Activated CD4-positive, alpha-beta T cell treated with anti-CD3 and anti-CD28 coated beads for 24 hours (primary cell): Measurements from ENCODE around the gene RRAS2.

Experiments used
- DNase-seq, 2 donors: peaks; one replicate each; pipeline ENCODE4 v3.0.0-alpha.2; 2020; ENCODE audit warnings: low read depth in 2 of 2

The RRAS2 gene

GRCh38 chr11:14336507-14337503 lies 22.2 kb downstream of the RRAS2 start:
- no peak for DNase-seq

- no peak for DNase-seq
Observed at GRCh38 chr11:14335712-14336111, 23.3 kb downstream of the RRAS2 start.

DNA sequence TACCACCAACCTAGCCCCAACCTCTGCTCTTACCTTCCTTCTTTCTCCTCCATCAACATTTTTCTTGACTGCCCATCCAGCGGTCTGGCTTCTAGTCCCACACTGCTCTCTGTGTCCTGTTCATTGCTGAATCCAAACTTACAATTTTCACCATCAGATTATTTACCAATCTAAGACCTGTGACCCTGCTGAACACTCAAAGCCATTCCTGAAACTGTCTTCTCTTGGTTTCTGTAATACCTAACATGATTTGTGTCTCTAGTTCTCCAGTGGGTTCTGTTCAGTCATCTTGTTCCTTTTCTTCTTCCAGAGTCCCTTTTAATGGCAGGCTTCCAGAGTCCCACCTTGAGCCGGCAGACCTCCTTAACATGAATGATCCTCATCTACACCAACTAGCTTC lies 24.1 kb downstream of the RRAS2 start:
- DNase-seq = no peak

DNA sequence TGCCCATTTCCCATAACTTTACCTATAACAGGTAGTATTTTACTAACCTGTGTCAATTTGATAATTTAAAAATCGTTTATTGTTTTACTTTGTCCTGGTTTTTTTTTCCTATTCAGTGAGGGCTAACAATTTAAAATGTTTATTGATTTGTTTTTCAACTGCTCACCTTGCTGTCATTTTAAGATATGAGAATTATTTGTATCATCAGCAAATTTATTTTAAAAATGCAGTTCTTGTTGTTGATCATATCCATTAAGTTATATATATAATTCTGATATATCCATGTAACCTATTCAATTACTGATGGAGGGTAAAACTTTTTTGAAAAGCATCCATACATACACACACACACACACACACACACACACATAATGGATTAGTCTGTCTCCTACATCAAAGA lies 24.8 kb downstream of the RRAS2 start:
- DNase-seq = no peak

GRCh38 chr11:14331476-14332136 lies 27.4 kb downstream of the RRAS2 start:
- no peak for DNase-seq

DNA sequence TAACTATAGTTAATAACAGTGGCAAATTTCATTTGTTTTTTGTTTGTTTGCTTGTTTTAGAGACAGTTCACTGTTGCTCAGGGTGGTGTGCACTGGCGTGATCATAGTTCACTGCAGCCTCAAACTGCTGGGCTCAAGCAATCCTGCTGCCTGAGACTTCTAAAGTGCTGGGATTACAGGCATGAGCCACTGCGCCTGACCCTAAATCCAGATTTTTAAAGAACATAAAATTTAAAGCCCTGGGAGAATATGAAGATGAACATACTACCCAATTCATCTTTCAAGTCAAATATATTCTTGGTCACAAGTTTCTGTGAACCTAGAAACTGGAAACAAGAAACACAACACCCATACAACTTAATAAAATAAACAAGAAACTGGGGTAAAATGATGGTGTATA lies 28.1 kb downstream of the RRAS2 start:
- no peak for DNase-seq

DNA sequence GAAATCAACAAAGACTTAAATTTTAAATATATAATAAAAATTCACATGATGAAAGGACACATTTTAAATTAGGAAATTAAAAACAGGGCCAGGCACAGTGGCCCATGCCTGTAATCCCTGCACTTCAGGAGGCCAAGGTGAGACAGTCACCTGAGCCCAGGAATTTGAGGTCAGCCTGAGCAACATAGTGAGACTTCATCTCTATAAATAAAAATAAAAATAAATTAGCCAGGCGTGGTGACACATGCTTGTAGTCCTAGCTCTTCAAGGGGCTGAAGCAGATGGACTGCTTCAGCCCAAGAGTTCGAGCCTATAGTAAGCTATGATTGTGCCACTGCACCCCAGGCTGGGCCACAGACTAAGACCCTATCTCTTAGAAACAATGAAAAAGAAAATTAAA lies 29.3 kb downstream of the RRAS2 start:
- DNase-seq = no peak

DNA sequence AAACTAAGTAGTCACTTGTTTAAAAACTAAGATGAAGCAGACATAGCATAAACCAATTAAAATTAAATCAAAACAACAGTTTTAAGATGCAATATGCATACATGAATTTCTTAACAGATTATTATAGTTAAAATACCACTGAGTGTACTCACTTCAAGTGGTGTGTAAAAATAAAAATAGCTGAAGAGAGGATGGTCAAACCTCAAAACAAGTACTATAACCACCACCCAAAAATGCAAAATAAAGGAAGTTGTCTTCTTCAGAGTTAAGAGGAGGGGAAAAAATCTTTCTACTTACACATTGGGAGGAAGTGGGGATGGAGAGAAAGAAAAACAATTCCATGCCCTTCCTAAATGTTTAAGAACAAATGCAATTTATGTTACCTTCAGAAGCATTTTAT lies 31.9 kb downstream of the RRAS2 start:
- no peak for DNase-seq

DNA sequence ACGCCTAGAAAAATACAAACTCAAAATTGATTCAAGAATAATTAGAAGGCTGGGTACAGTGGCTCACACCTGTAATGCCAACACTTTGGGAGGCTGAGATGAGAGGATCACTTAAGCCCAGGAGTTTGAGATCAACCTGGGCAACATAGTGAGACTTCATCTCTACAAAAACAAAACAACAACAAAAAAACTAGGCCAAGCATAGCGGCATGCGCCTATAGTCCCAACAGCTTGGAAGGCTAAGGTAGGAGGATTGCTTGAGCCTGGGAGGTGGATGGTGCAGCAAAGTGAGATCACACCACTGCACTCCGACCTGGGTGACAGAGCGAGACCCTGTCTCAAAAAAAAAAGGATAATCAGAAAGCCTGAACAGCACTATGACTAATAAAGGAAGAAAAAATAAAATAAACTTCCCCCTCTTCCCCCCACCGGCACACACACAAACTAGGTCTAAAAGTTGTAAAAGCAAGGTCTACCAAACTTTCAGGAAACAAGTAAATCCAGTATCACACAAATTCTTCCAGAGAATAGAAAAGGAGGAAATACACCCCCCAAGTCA lies 35.8 kb downstream of the RRAS2 start:
- DNase-seq = no peak

- no peak for DNase-seq
Observed at GRCh38 chr11:14322510-14322909, 36.5 kb downstream of the RRAS2 start.

GRCh38 chr11:14320020-14320419 lies 39.0 kb downstream of the RRAS2 start:
- no peak for DNase-seq

- DNase-seq = no peak
Observed at GRCh38 chr11:14318581-14318981, 40.4 kb downstream of the RRAS2 start.

DNA sequence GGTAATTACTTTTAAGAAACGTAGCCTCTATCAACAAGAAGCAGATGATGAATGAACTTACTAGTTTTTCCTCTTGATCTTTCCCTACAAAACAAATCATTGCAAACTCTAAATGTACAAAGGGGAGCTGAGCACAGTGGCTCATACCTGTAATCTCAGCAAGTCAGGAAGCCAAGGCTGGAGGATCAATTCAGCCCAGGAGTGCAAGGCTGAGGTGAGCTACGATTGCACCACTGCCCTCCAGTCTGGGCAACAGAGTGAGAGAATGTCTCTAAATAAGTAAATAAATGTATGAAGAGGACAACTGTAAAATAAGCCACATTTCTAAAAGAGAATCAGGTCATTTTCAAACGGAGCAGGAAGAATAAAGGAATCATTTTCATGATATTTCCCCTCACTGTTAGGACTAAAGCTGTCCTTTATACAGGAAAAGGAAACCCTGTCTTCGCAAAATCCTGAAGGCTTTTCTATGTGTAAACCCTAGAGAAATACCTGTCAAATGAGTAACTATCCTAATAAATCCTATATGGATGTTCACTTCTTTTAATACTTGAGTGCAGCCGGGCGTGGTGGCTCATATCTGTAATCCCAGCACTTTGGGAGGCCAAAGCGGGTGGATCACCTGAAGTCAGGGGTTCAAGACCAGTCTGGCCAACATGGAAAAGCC lies 41.2 kb downstream of the RRAS2 start:
- DNase-seq = no peak

DNA sequence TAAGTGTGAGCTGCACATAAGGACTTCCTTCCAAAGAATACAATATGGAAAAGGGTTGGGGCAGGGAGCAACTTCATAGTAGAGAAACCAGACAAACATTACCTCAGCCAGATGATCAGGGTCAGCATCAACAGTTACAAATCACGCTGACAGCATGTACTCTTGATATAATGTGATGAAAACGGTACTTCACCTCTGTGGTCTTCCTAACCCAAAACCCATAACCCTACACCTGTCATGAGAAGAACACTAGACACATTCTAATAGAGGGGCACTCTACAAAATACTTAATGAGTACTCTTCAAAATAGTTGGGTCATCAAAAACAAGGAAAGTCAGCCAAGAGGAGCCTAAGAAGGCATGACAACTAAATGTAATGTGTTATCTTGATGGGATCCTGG lies 43.9 kb downstream of the RRAS2 start:
- DNase-seq = no peak

DNA sequence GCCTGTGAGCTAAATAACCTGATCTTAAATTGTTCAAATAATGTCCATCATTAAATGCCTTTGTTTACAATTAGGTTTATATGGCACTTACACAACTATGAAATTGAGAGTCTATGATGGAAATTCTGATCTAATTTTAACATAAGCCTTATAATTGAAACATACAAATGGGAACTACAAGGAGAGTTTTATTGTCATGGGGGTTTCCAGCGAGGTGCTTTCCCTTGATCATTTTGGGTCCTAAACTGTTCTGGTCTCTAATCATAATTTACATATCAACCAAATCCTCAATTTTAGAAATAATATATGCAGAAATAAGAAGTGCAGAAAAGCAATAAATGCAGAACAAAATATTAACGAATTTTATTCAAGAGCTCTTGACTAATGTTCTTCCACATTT lies 44.9 kb downstream of the RRAS2 start:
- no peak for DNase-seq

GRCh38 chr11:14312736-14313438 lies 46.1 kb downstream of the RRAS2 start:
- no peak for DNase-seq

- DNase-seq = no peak
Observed at GRCh38 chr11:14310679-14311078, 48.3 kb downstream of the RRAS2 start.

- no peak for DNase-seq
Observed at GRCh38 chr11:14309425-14310192, 49.4 kb downstream of the RRAS2 start.

DNA sequence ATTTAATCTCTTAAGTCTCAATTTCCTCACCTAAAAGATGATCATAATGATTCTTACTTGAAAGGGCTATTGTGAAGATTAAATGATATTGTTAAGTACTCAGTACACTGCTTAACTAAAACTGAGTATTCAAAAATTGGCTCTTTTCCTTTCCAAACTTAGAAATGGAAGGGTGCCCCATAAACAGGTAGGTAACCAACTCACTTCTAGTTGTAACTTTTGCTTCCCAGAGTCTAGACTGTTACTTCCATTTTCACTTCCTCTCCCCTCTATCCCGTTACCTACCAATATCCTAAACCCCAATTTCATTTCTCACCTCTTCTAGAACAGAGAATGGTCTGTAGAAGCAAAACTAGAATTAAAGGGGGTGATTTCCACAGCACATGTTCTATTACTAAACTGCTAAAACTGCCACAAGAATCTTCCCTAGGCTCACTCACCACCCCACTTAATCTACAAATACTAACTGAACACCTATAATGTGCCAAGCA lies 50.0 kb downstream of the RRAS2 start:
- no peak for DNase-seq

GRCh38 chr11:14308114-14308896 lies 50.7 kb downstream of the RRAS2 start:
- DNase-seq = no peak
